B cell (primary cell): ENCODE measurements around the gene KIAA0586. TPM values are rescaled to one million over a fixed set of nuclear protein-coding genes. Genes with fewer than 3 reads are reported as not detected.
"Not testable (repeated sequence)": the region's sequence is repeated elsewhere in the genome, so short reads cannot be mapped to it uniquely, and the experiment has no call there.

Source experiments
- ATAC-seq: fragments of 200-7000 bp; cut with Tn5 transposase; one replicate; pipeline ENCODE4 v1.10.0; 2021; ENCODE audit warnings: low read depth, mild to moderate bottlenecking, moderate number of reproducible peaks, moderate library complexity
- CTCF ChIA-PET: fragments of 350-600 bp; sonication (Branson Sonifier 250); formaldehyde crosslinking; loops from one replicate; lab custom pipeline; 2021; ENCODE audit warnings: antibody characterized with exemption, inconsistent platforms; lab: Charles Lee
- POLR2A ChIA-PET: fragments of 350-600 bp; sonication (Branson Sonifier 250); formaldehyde crosslinking; loops from one replicate; lab custom pipeline; 2021; ENCODE audit warnings: antibody characterized with exemption; lab: Charles Lee
- DNase-seq: peaks from one replicate; pipeline ENCODE4 v3.0.0; 2013
- H2AFZ ChIP-seq: 2 replicates; pipeline ENCODE4 v1.6.1; 2012; ENCODE audit warnings: mild to moderate bottlenecking, low read depth, low read length; ENCODE audit not compliant: insufficient read depth, poor library complexity, severe bottlenecking
- H3K27ac ChIP-seq, 2 donors: 1 replicate in 1 of 2; 2 replicates in 1 of 2; pipeline ENCODE4 v1.5.1; 2012 to 2013; ENCODE audit warnings: low read length in 2 of 2, mild to moderate bottlenecking in 2 of 2, moderate library complexity in 1 of 2
- H3K27me3 ChIP-seq, 4 experiments: fragments of 200-600 bp in 1 of 4; sonication (generic) in 1 of 4; replicated peaks in 1 of 4; 1 replicate in 2 of 4; 2 replicates in 2 of 4; pipeline versions ENCODE4 v1.6.1 to v1.7.0; 2013 to 2016; ENCODE audit warnings: low read length in 3 of 4, mild to moderate bottlenecking in 2 of 4, mixed read lengths in 1 of 4, moderate library complexity in 1 of 4; ENCODE audit not compliant: insufficient read depth in 4 of 4, control insufficient read depth in 3 of 4; ENCODE audit errors: control extremely low read depth in 1 of 4
- H3K36me3 ChIP-seq, 2 experiments: replicated peaks in 1 of 2; 1 replicate in 1 of 2; 2 replicates in 1 of 2; pipeline versions ENCODE4 v1.6.1 to v1.7.1; 2013; ENCODE audit warnings: low read length in 1 of 2; ENCODE audit not compliant: insufficient read depth in 2 of 2, control insufficient read depth in 1 of 2; ENCODE audit errors: control extremely low read depth in 1 of 2, extremely low read depth in 1 of 2
- H3K4me1 ChIP-seq, 2 donors: fragments of 200-600 bp in 1 of 2; sonication (generic) in 1 of 2; 1 replicate in 1 of 2; 2 replicates in 1 of 2; pipeline versions ENCODE4 v1.5.1 to v1.6.1; 2013 to 2017; ENCODE audit warnings: low read length in 2 of 2; ENCODE audit not compliant: control insufficient read depth in 2 of 2, insufficient read depth in 2 of 2
- H3K4me2 ChIP-seq: replicated peaks from 2 replicates; pipeline ENCODE3; 2012; ENCODE audit warnings: mild to moderate bottlenecking, low read depth, low read length; ENCODE audit not compliant: poor library complexity, severe bottlenecking
- H3K4me3 ChIP-seq, 5 experiments: fragments of 200-600 bp in 1 of 5; sonication (generic) in 1 of 5; 1 replicate in 3 of 5; 2 replicates in 2 of 5; pipeline versions ENCODE4 v1.5.1 to v1.7.0; 2011 to 2016; ENCODE audit warnings: low read length in 4 of 5, mild to moderate bottlenecking in 4 of 5, low read depth in 2 of 5, control low read depth in 1 of 5, moderate library complexity in 1 of 5; ENCODE audit not compliant: insufficient read depth in 1 of 5; ENCODE audit errors: control extremely low read depth in 1 of 5, extremely low read depth in 1 of 5
- H3K79me2 ChIP-seq: fragments of 200-600 bp; sonication (generic); one replicate; pipeline ENCODE4 v1.6.0; 2016; ENCODE audit warnings: low read length; ENCODE audit not compliant: control insufficient read depth, insufficient read depth
- H3K9ac ChIP-seq: fragments of 200-600 bp; sonication (generic); 2 replicates; pipeline ENCODE4 v1.6.1; 2017; ENCODE audit warnings: mild to moderate bottlenecking, low read length, moderate library complexity
- H3K9me3 ChIP-seq, 3 donors: one replicate each; pipeline versions ENCODE4 v1.6.1 to v1.7.1; 2013; ENCODE audit warnings: low read length in 2 of 3; ENCODE audit not compliant: control insufficient read depth in 2 of 3, insufficient read depth in 1 of 3; ENCODE audit errors: control extremely low read depth in 1 of 3
- H4K20me1 ChIP-seq: 2 replicates; pipeline ENCODE4 v1.6.0; 2012; ENCODE audit warnings: mild to moderate bottlenecking, low read length; ENCODE audit not compliant: insufficient read depth, control insufficient read depth, poor library complexity, severe bottlenecking
- H3K27ac Mint-ChIP-seq: one replicate; pipeline ENCODE4 v1.8.0; 2021; ENCODE audit warnings: mixed read lengths
- H3K27me3 Mint-ChIP-seq: one replicate; pipeline ENCODE4 v1.8.0; 2021; ENCODE audit warnings: mixed read lengths
- H3K4me1 Mint-ChIP-seq: one replicate; pipeline ENCODE4 v1.8.0; 2021; ENCODE audit warnings: mixed read lengths
- H3K4me3 Mint-ChIP-seq: one replicate; pipeline ENCODE4 v1.8.0; 2021; ENCODE audit warnings: mixed read lengths
- H3K9me3 Mint-ChIP-seq: one replicate; pipeline ENCODE4 v1.8.0; 2022; ENCODE audit warnings: mixed read lengths; ENCODE audit not compliant: insufficient read depth
- CTCF ChIP-seq: fragments of 200-600 bp; IDR thresholded peaks from one replicate; pipeline ENCODE4 v1.8.0; 2022; ENCODE audit warnings: antibody characterized with exemption, mild to moderate bottlenecking
- EZH2 ChIP-seq: IDR thresholded peaks from 2 replicates; pipeline ENCODE4 v1.6.1; 2012; ENCODE audit warnings: borderline replicate concordance, low read depth, mild to moderate bottlenecking, moderate library complexity, low read length; ENCODE audit not compliant: insufficient read depth, poor library complexity, severe bottlenecking
- WGBS: methylation state at CpG from one replicate; pipeline ENCODE4 v1.1.5; 2013; ENCODE audit warnings: missing lambda C conversion rate; ENCODE audit not compliant: insufficient coverage; 5-methylcytosine and 5-hydroxymethylcytosine counted together
- intact Hi-C: fragments of 100-400 bp; cut with micrococcal nuclease; formaldehyde crosslinking; loops from one replicate; pipeline ENCODE4 v1.10.0; 2022
- polyA plus RNA-seq: library from polyadenylated mRNA; depleted of rRNA; stranded (reverse); fragments of >200 nt; gene quantifications from 2 replicates; pipeline ENCODE4 v1.2.3, GENCODE V29; 2012
- total RNA-seq, 2 donors: library from RNA; stranded (reverse); fragments of 120-200 nt in 1 of 2; gene quantifications; 1 replicate in 1 of 2; 2 replicates in 1 of 2; pipeline versions ENCODE4 v1.2.3 to v1.2.4, GENCODE V29; 2013 to 2022

Gene KIAA0586
- total and polyA plus RNA-seq, 2 donors (not counting 1 experiment from before 2014, with no cell fraction given), result 12.2 to 27.5 TPM

- H3K27ac Mint-ChIP-seq, result no peak overlapping the region
- no peaks in the 10 kb centered on the region for H3K9me3 Mint-ChIP-seq
- CTCF ChIA-PET, result no interaction called here
- Histone ChIP-seq H3K27ac (no peak overlapping the region), H2AFZ (no peak overlapping the region), H3K79me2 (no peaks in the 10 kb centered on the region), H3K27me3 (no peaks in the 10 kb centered on the region), H3K4me1 (peaks cover 0 to 3% of the 10 kb centered on the region in 2 donors), H3K4me2 (no peak overlapping the region), H3K36me3 (peaks cover 6 to 24% of the 10 kb centered on the region in 2 experiments), H3K4me3 (no peak overlapping the region), H3K9me3 (no peaks in the 10 kb centered on the region), H4K20me1 (no peaks in the 10 kb centered on the region), H3K9ac (no peak overlapping the region)
- no CpG with 5 or more reads among the region's 1 CpG for WGBS
- intact Hi-C loops, result no loop called here
- H3K4me3 Mint-ChIP-seq, result no peak overlapping the region
- H3K4me1 Mint-ChIP-seq, result peaks cover 7% of the 10 kb centered on the region
- no peak for ATAC-seq
- no peaks in the 10 kb centered on the region for H3K27me3 Mint-ChIP-seq
- POLR2A ChIA-PET, result no interaction called here
- no peak for TF ChIP-seq EZH2
- no peak for TF ChIP-seq CTCF
- no peak for DNase-seq
These were observed 48.8 kb downstream of the KIAA0586 start for GRCh38 chr14:58476320-58476719.

DNA sequence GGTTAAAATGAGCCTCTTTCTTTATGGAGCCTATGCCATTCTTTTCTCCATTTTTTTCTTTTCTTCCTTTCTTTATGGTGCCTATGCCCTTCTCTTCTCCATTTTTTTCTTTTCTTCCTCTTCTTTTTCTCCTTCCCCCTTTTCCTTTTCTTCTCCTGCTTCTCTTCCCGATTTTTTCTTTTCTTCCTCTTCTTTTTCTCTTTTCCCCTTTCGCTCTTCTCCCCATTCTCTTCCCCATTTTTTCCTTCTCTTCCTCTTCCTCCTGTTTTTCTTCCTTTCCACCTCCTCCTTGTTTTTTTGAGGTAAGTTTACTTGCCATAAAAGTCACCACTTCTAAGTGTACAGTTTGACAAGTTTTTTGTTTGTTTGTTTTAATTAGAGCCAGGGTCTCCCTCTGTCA is 50.1 kb downstream of the KIAA0586 start:
- ChIA-PET CTCF (no interaction called here), POLR2A (no interaction called here)
- no peak overlapping the region for H3K9ac ChIP-seq
- H3K27me3 ChIP-seq, result no peaks in the 10 kb centered on the region
- peaks cover 7 to 18% of the 10 kb centered on the region in 2 experiments for H3K36me3 ChIP-seq
- 88% methylated on average over 1 of the region's 2 CpGs for WGBS
- Mint-ChIP-seq H3K27ac (no peak overlapping the region), H3K4me1 (peaks cover 7% of the 10 kb centered on the region), H3K27me3 (no peaks in the 10 kb centered on the region), H3K4me3 (no peak overlapping the region), H3K9me3 (no peaks in the 10 kb centered on the region)
- intact Hi-C loops, result no loop called here
- no peaks in the 10 kb centered on the region for H3K79me2 ChIP-seq
- no peak overlapping the region for H3K4me2 ChIP-seq
- no peak for DNase-seq
- no peak for TF ChIP-seq EZH2
- TF ChIP-seq CTCF, result peak; percentile 12
- H2AFZ ChIP-seq, result no peak overlapping the region
- no peaks in the 10 kb centered on the region for H3K9me3 ChIP-seq
- peaks cover 0 to 3% of the 10 kb centered on the region in 2 donors for H3K4me1 ChIP-seq
- no peak for ATAC-seq
- no peak overlapping the region for H3K27ac ChIP-seq
- H4K20me1 ChIP-seq, result no peaks in the 10 kb centered on the region
- H3K4me3 ChIP-seq, result no peak overlapping the region

DNA sequence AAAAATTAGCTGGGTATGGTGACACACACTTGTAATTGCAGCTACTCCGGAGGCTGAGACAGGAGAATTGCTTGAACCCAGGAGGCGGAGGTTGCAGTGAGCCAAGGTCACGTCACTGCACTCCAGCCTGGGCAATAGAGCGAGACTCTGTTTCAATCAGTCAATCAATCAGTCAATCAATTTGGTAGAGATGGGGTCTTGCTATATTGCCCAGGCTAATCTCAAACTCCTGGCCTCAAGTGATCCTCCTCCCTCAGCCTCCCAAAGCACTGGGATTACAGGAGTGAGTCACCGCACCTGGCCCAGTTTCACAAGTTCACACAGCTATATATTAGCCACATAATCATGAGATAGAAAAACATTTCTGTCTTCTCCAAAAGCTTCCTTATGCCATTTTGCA is 50.8 kb downstream of the KIAA0586 start:
- H2AFZ ChIP-seq, H3K27me3 ChIP-seq, H4K20me1 ChIP-seq, POLR2A ChIA-PET, H3K4me1 Mint-ChIP-seq, H3K4me1 ChIP-seq, CTCF ChIA-PET, ATAC-seq, H3K27me3 Mint-ChIP-seq, intact Hi-C loops, H3K4me3 ChIP-seq, H3K9me3 Mint-ChIP-seq, H3K79me2 ChIP-seq, H3K27ac Mint-ChIP-seq, H3K9me3 ChIP-seq, H3K9ac ChIP-seq, H3K27ac ChIP-seq, H3K4me2 ChIP-seq, H3K4me3 Mint-ChIP-seq, DNase-seq: not testable (repeated sequence)
- H3K36me3 ChIP-seq, result peaks cover 7 to 23% of the 10 kb centered on the region in 2 experiments
- 100% methylated on average over 4 of the region's 5 CpGs for WGBS
